ENCODE results near the gene RPS6KA2. TPM values are rescaled to one million over a fixed set of nuclear protein-coding genes. Genes with fewer than 3 reads are reported as not detected.

The RPS6KA2 gene
- total RNA-seq, 1 donor from 2014 or later, result 17.1 TPM

DNA sequence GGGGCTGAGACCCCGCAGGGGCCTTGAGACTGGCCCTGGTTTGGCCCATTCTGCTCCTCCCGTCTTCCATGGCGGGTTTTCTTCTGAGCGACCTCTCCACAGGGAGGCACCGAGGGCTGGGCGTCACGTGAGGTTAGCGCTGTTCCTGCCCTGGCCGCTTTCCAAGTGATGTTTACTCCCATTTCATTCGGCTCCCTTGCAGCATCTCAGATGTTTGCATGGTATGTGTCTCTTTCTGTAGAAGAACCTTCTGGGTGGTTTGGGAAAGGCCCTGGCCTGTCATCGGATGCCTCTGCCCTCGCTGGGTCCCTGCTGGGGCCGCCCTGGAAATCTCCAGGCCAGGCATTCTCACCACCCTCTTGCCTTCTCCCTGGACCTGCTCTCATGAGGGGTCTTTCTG lies 57.8 kb downstream of the RPS6KA2 start:
- no peak for ATAC-seq

- ATAC-seq, result no peak
These were observed 59.2 kb downstream of the RPS6KA2 start for GRCh38 chr6:166567813-166568212.

GRCh38 chr6:166567107-166567506 lies 59.9 kb downstream of the RPS6KA2 start:
- ATAC-seq, result peak; percentile 92

- no peak for ATAC-seq
These were observed 60.7 kb downstream of the RPS6KA2 start for GRCh38 chr6:166566026-166567011.

GRCh38 chr6:166565084-166565967 lies 61.7 kb downstream of the RPS6KA2 start:
- no peak for ATAC-seq

DNA sequence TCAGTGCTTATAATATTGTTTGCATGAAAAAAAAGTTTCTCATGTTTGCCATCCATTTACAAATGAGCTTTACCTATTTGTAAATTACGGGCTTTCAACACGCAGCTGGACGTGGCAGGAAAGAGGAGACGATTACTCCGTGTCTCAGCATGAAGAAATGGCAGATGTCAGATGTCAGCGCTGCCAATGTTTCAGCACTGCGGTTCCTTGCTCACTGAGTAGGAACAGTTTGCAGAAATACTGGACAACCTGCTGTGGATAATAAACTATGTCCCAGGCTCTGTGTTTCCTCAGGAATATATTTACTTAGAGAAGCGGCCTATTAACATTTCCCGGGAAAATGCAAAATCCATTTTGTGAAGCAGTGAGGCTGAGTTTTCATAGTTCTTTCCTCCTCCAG lies 63.2 kb downstream of the RPS6KA2 start:
- ATAC-seq, result no peak

DNA sequence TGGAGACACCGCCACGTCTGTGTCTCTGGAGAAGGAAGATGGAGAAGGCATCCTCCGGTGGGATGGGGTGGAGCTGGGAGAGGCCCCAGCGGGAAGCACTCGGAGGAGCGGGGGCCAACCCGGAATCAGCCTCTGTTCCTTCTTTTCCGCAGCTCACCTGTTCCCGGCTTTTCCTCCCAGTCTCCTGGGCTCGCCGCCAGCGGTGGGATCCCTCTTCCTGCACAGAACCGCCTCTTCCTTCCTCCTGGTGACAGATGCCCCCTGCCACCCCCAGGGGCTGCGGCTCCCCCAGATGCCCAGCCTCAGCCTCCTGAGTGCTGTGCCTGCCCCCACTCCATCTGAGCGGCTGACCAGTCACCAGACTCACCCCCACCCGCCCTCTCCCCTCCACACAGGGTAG lies 63.9 kb downstream of the RPS6KA2 start:
- ATAC-seq, result no peak

DNA sequence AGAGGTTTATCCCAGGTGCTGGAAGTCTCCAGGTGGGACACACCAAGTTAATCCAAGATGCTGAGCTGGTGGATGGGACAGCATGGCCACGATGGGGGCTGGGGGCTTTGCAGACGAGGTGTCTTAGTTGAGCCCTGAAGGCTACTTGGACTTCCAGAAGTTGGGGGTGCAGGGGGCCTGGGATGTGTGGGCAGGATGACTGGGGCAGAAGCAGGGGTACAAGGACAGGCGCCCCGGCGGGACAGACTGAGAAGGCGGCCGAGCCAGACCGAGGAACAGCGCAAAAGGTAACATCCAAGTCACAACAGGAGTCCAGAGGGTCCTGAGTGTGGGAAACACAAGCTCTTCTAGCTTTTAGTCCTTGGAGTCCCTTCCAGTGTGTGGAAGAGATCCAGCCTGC lies 64.3 kb downstream of the RPS6KA2 start:
- ATAC-seq, result no peak

- no peak for ATAC-seq
These were observed 65.2 kb downstream of the RPS6KA2 start for GRCh38 chr6:166561771-166562359.

DNA sequence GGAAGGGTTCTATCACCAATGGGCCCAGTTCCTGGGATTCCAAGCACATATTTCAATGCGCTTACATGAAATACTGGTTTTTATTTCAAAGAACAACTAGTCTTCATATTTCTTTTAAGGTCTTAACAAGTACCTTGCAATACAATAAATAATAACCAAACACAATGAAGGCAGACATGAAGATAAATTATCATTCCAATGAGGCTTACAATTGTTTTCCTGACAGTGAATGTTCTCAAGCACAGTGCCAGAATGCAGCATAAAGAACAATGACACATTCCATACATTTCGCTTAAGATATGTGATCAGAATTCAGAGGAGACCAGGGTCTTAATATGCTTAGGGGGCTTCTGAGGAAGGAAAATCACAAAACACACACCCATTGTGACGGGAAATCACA lies 66.8 kb downstream of the RPS6KA2 start:
- no peak for ATAC-seq

DNA sequence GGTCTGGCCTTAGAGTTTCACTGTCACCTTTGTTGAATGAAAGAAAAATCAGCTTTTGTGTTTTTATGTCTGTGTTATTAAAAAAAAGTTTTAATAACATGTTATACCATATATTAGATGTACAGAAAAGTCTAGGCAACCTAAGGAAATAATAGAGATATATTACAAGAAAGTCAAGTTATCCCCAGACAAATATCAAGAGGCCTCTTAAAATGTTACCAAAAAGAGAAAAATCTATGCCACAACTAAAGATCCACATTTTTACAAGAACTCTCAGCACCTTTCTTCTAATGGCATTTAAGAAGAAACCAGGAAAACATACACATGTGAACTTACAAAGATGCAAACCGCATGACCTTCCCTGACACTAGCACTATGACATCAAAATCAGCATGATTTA lies 67.4 kb downstream of the RPS6KA2 start:
- ATAC-seq, result no peak

- ATAC-seq, result peak; percentile 21
These were observed 67.8 kb downstream of the RPS6KA2 start for GRCh38 chr6:166559211-166559610.

DNA sequence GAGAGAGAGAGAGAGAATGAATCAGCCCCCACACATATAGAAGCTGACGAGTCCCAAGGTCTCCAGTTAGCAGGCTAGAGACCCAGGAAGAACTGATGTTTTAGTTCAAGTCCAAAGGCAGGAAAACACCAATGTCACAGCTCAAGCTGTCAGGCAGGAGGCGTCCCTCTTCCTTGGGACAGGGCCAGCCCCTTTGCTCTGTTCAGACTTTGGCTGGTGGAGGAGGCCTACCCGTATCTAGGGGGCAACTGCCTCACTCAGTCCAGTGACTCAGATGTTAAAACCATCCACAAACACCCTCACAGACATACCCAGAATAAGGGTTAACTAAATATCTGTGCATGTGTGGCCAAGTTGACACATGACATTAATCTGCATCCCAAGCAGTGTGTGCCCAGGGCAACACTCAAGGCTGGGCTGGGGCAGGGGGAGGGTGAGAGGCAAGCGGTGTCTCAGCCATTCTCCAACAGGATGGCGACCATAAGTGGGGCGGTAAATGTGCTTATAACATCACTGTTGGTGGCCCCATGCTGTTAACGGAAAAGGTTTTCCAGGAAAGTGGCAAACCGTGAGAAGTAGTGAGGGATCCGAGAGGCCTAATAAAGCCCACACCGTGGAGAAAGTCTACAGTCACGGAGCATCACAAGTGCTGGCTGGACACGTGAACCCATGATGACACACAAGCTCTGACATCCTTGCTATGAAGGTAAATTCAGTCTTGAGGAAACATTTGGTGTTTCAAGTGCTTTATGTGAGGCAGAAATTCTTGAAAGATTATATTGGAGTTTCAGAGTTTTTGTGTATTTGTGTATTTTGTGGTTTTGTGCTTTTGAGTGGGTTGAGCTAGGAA lies 68.7 kb downstream of the RPS6KA2 start:
- no peak for ATAC-seq

GRCh38 chr6:166556863-166557322 lies 70.2 kb downstream of the RPS6KA2 start:
- ATAC-seq, result peak; percentile 96

GRCh38 chr6:166556336-166556735 lies 70.7 kb downstream of the RPS6KA2 start:
- ATAC-seq, result no peak

DNA sequence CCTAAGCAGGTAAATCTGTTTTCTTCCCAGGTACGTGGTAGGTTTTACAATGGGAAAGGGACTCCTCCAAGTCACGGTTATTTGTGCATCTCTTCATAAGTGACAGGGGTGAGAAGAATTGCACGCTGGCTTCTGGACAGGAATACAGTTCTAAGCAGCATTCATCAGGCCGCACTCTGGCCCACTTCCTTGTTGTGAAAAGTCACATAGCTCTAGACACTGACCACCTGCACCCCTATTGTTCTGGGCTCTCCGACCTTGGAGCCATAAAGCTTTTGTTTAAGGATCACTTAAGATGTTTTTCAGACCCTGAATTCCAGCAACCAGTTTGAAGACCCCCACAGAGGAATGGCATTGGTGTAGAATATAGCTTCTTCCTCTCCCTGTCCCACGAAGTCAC lies 72.0 kb downstream of the RPS6KA2 start:
- no peak for ATAC-seq

DNA sequence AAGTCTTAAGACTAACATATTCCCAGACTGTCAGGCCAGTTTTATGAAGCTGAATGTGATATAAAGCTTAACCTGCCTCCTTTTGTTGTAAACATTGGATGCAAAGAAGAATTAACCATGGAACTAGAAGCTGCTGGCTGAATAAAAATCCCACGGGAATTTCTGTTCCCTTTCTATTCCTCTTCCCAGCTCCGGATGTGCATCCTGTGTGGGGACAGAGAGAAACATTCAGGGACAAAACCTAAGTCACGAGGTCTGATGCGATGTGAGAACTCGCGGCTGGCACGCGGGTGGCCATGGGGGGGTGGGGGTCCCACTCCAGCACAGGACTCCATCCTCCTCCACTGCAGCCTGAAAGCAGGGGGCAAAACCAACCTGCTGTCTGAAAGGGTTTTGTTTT lies 72.7 kb downstream of the RPS6KA2 start:
- no peak for ATAC-seq

DNA sequence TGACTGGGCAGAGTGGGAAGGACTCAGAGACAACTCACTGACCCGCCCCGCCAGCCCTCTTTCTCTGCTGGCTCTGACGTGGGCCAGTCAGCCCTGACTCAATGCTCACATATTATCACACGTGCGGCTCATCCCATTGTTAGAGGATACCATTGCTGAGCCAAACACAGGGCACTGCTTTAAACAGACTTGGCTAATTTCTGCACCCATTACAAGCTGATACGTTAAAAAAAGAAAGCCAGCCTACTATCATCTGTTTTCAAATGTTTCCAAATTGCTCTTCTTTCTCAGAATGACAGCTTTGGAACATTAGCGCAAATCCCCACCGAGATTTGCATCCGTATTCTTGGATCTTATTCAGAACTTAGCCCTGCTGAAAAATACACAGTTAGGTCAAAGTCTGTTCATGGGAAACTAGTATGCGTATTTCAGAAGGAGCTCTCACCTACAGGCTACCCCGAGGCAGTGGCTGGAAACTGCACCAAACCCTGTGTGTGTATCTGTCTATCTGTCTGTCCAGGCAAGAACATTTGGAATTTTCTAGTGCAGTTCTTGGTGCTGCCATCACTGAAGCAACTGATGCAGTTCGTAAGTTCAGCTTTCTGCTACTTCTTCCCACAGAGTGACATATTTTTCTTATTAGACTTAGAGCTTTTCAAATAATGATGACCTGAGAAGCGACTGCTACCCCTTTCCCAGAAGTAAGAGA lies 73.3 kb downstream of the RPS6KA2 start:
- ATAC-seq, result peak; percentile 78

- no peak for ATAC-seq
These were observed 74.5 kb downstream of the RPS6KA2 start for GRCh38 chr6:166552600-166552999.

DNA sequence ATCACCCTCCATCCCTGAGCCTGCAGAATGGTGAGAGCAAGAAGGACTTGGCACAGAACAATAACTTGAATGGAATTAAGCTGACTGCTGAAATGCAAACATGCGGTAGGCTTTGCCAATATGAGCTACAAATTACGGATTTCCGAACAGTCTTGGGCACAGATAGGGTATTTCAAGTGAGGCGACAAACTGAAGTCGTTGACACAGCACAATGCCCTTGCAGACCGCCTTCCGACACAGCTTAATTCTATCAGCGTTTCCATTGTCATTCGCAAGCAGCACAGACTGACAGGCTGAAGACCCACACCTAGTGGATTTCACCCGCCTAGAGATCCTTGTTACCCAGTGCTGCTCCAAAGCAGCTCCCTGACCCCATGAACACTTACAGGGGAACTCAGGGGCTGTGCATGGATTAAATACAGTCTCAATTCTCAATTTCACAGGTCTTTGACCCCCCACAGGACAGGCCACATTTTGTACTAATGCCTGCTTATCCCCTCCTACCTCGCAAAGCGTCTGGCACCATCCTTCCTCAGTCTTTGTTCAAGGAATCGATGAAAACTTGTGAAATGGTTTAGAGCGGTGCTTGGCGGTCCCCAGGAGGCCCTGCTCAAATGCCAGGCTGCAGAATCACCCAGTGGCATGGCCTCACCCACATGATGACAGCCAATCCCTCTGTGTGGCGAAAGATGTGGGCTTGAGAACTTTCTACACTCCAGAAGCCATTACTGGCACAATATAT lies 75.1 kb downstream of the RPS6KA2 start:
- no peak for ATAC-seq

Data from esophagus mucosa (tissue), 1 donor.